Measurements from ENCODE around the gene GOT2.
"Not testable (repeated sequence)": the region's sequence is repeated elsewhere in the genome, so short reads cannot be mapped to it uniquely, and the experiment has no call there.

GRCh38 chr16:58779291-58779690 is 45.2 kb upstream of the GOT2 start:
- not testable (repeated sequence) for TF ChIP-seq EZH2 (IDR thresholded peaks at IDR 0.05; ENCODE audit: insufficient read depth, poor library complexity, severe bottlenecking); EZH2phosphoT487 (IDR thresholded peaks at IDR 0.05; ENCODE audit: insufficient read depth, low read depth)

Measured in GM23248 (cell line).